Measurements from ENCODE around the gene VWA5A. TPM values are rescaled to one million over a fixed set of nuclear protein-coding genes. Genes with fewer than 3 reads are reported as not detected.
A peak's percentile ranks its signal among the peaks of the same experiment; 100 is the strongest.

VWA5A gene, protein sequence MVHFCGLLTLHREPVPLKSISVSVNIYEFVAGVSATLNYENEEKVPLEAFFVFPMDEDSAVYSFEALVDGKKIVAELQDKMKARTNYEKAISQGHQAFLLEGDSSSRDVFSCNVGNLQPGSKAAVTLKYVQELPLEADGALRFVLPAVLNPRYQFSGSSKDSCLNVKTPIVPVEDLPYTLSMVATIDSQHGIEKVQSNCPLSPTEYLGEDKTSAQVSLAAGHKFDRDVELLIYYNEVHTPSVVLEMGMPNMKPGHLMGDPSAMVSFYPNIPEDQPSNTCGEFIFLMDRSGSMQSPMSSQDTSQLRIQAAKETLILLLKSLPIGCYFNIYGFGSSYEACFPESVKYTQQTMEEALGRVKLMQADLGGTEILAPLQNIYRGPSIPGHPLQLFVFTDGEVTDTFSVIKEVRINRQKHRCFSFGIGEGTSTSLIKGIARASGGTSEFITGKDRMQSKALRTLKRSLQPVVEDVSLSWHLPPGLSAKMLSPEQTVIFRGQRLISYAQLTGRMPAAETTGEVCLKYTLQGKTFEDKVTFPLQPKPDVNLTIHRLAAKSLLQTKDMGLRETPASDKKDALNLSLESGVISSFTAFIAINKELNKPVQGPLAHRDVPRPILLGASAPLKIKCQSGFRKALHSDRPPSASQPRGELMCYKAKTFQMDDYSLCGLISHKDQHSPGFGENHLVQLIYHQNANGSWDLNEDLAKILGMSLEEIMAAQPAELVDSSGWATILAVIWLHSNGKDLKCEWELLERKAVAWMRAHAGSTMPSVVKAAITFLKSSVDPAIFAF
- total RNA-seq = 10 to 100 TPM in 2 of 3 donors, 1 to 10 TPM in 1; 9.2 to 12.9 (median 11.8) TPM
- 10.6 TPM for total RNA-seq (2013)

GRCh38 chr11:124114942-124115781 lies at the start of gene VWA5A:
VWA5A (plus strand) TSS chr11:124115450; CDS start chr11:124117512, 2,062 bp downstream.
- ATAC-seq = peak; percentile 84 to 97 (median 95)
- Mint-ChIP-seq H3K27me3 (ENCODE audit: low read depth in 2 of 2) (peaks cover 3 to 19% of the 10 kb centered on the region in 2 donors), H3K4me3 (peak within 1 kb of the TSS; percentile 96), H3K4me1 (peaks cover 36 to 37% of the 10 kb centered on the region in 2 donors), H3K9me3 (no peaks in the 10 kb centered on the region), H3K27ac (peak within 1 kb of the TSS; percentile 68 to 80), H3K36me3 (peaks cover 19% of the 10 kb centered on the region)
- H3K27me3 ChIP-seq (ENCODE audit: control insufficient read depth, insufficient read depth, low read length) = no peaks in the 10 kb centered on the region
- peak within 1 kb of the TSS; percentile 60 for H3K4me3 ChIP-seq (ENCODE audit: low read length)
- peak; percentile 44 to 72 for DNase-seq
- H3K36me3 ChIP-seq (ENCODE audit: control insufficient read depth, insufficient read depth, low read length) = peaks cover 10% of the 10 kb centered on the region
- no peak for TF ChIP-seq CTCF (IDR thresholded peaks at IDR 0.05)
- peaks cover 9% of the 10 kb centered on the region for H3K4me1 ChIP-seq (ENCODE audit: control insufficient read depth, insufficient read depth, low read length)
- H3K27ac ChIP-seq (ENCODE audit: low read length) = peak within 1 kb of the TSS; percentile 29
- WGBS (ENCODE audit: insufficient coverage) = 6% methylated on average over 14 of the region's 16 CpGs
- H3K9me3 ChIP-seq (ENCODE audit: control insufficient read depth, insufficient read depth, low read length) = no peaks in the 10 kb centered on the region
- intact Hi-C loops (cut with micrococcal nuclease) = no loop called here

- Histone ChIP-seq H3K36me3 (ENCODE audit: control insufficient read depth, insufficient read depth, low read length) (no peaks in the 10 kb centered on the region), H3K4me3 (ENCODE audit: low read length) (no peak overlapping the region), H3K27me3 (ENCODE audit: control insufficient read depth, insufficient read depth, low read length) (peaks cover 2% of the 10 kb centered on the region), H3K4me1 (ENCODE audit: control insufficient read depth, insufficient read depth, low read length) (peaks cover 11% of the 10 kb centered on the region), H3K27ac (ENCODE audit: low read length) (no peak overlapping the region), H3K9me3 (ENCODE audit: control insufficient read depth, insufficient read depth, low read length) (no peaks in the 10 kb centered on the region)
- peaks cover 25 to 55% of the 10 kb centered on the region in 2 donors for H3K27me3 Mint-ChIP-seq (ENCODE audit: low read depth in 2 of 2)
- TF ChIP-seq CTCF (IDR thresholded peaks at IDR 0.05) = no peak
- WGBS (ENCODE audit: insufficient coverage) = 79% methylated on average over 3 of the region's 4 CpGs
- no peak overlapping the region for H3K27ac Mint-ChIP-seq
- no peaks in the 10 kb centered on the region for H3K36me3 Mint-ChIP-seq
- ATAC-seq (no peak), DNase-seq (no peak)
- no peak overlapping the region for H3K4me3 Mint-ChIP-seq
- no peaks in the 10 kb centered on the region for H3K9me3 Mint-ChIP-seq
- intact Hi-C loops (cut with micrococcal nuclease) = no loop called here
- H3K4me1 Mint-ChIP-seq = peaks cover 6 to 12% of the 10 kb centered on the region in 2 donors
Observed at GRCh38 chr11:124068601-124069110, 46.6 kb upstream of the VWA5A start.

DNA sequence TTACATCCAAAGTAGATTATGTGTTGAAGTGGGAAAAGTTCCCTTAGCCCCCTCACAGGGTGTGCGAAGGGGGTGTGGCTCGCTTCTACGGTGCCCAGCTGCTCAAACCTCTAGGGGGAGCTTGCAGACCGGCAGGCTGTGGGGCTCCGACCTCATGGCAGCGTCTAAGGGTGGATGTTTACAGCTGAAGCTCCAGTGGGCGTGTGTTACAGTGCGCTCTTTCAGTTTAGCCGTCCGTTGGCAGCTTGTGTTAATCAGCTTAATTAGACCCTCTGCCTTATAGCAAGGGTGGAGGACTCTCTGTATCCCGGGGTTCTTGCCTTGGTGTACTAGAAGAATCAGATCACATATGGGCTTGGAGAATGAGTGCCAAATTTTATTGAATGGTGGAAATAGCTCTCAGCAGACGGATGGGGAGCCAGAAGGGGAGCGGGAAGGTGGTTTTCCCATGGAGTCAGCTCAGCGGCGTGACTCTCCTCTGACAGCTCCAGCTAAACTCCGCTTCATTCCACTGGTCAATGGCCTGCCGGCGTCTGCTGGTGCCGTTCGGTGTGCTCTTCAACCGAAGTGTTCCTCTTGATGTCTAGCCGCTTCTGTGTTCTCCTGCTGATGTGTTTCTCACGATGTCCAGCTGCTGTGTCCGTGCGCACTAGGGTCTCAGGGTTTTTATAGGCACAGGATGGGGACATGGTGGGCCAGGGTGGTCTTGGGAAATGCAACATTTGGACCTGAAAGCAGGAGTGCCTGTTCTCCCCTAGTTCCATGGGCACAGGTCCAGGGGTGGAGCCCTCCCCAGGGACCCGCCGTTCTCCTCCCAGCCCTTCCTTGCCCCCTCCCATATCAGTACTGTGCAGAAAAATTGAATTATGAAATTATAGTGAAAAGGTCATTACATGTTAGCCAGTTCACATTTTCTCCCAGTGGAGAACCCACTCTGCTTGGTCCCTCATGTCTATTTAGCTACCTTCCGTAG lies 45.5 kb upstream of the VWA5A start:
- Mint-ChIP-seq H3K27ac (no peak overlapping the region), H3K36me3 (no peaks in the 10 kb centered on the region), H3K9me3 (no peaks in the 10 kb centered on the region), H3K4me3 (no peak overlapping the region), H3K27me3 (ENCODE audit: low read depth in 2 of 2) (peaks cover 28 to 52% of the 10 kb centered on the region in 2 donors), H3K4me1 (peaks cover 6 to 12% of the 10 kb centered on the region in 2 donors)
- DNase-seq = peak in 1 of 2 donors; percentile 48
- H3K9me3 ChIP-seq (ENCODE audit: control insufficient read depth, insufficient read depth, low read length) = no peaks in the 10 kb centered on the region
- H3K4me3 ChIP-seq (ENCODE audit: low read length) = no peak overlapping the region
- H3K4me1 ChIP-seq (ENCODE audit: control insufficient read depth, insufficient read depth, low read length) = peaks cover 11% of the 10 kb centered on the region
- WGBS (ENCODE audit: insufficient coverage) = 58% methylated on average over 26 of the region's 28 CpGs
- peaks cover 2% of the 10 kb centered on the region for H3K27me3 ChIP-seq (ENCODE audit: control insufficient read depth, insufficient read depth, low read length)
- no peaks in the 10 kb centered on the region for H3K36me3 ChIP-seq (ENCODE audit: control insufficient read depth, insufficient read depth, low read length)
- TF ChIP-seq CTCF (IDR thresholded peaks at IDR 0.05) = no peak
- intact Hi-C loops (cut with micrococcal nuclease) = no loop called here
- no peak overlapping the region for H3K27ac ChIP-seq (ENCODE audit: low read length)
- ATAC-seq = peak; percentile 79 to 86 (median 83)
